Astrocyte (in vitro differentiated cells and primary cell): ENCODE measurements around the gene CYTH4. TPM values are rescaled to one million over a fixed set of nuclear protein-coding genes. Genes with fewer than 3 reads are reported as not detected.

Experiments used
- DNase-seq: peaks from one replicate; pipeline ENCODE4 v3.0.0-alpha.2; 2010; ENCODE audit warnings: low read depth
- FAIRE-seq: peaks from 2 replicates; lab custom pipeline; 2011; peaks lifted over from hg19 to GRCh38; lab: Jason Lieb, UNC
- H2AFZ ChIP-seq: 2 replicates; pipeline ENCODE4 v1.6.0; 2012; ENCODE audit warnings: low read depth, low read length, inconsistent platforms
- H3K27ac ChIP-seq: 2 replicates; pipeline ENCODE4 v1.5.1; 2011; ENCODE audit warnings: low read depth, low read length, inconsistent platforms
- H3K27me3 ChIP-seq: 2 replicates; pipeline ENCODE4 v1.6.0; 2011; ENCODE audit warnings: low read length, inconsistent platforms; ENCODE audit not compliant: insufficient read depth
- H3K36me3 ChIP-seq: 2 replicates; pipeline ENCODE4 v1.5.1; 2011; ENCODE audit warnings: low read length, inconsistent platforms; ENCODE audit not compliant: insufficient read depth
- H3K4me1 ChIP-seq: 2 replicates; pipeline ENCODE4 v1.5.1; 2011; ENCODE audit warnings: low read length, inconsistent platforms; ENCODE audit not compliant: insufficient read depth
- H3K4me2 ChIP-seq: 2 replicates; pipeline ENCODE4 v1.6.0; 2012; ENCODE audit warnings: low read length, inconsistent platforms
- H3K4me3 ChIP-seq: 2 replicates; pipeline ENCODE4 v1.5.1; 2011; ENCODE audit warnings: low read depth, mild to moderate bottlenecking, low read length, inconsistent platforms; ENCODE audit not compliant: insufficient read depth
- H3K79me2 ChIP-seq: 2 replicates; pipeline ENCODE4 v1.6.0; 2012; ENCODE audit warnings: mild to moderate bottlenecking, low read length, inconsistent platforms; ENCODE audit not compliant: insufficient read depth
- H3K9ac ChIP-seq: 2 replicates; pipeline ENCODE4 v1.6.0; 2012; ENCODE audit warnings: mild to moderate bottlenecking, low read length, inconsistent platforms
- H3K9me3 ChIP-seq: 2 replicates; pipeline ENCODE4 v1.5.1; 2012; ENCODE audit warnings: low read depth, mild to moderate bottlenecking, low read length, inconsistent platforms; ENCODE audit not compliant: insufficient read depth
- H4K20me1 ChIP-seq: 2 replicates; pipeline ENCODE4 v1.6.0; 2012; ENCODE audit warnings: low read length, inconsistent platforms; ENCODE audit not compliant: insufficient read depth
- H3K27ac Mint-ChIP-seq: one replicate; pipeline ENCODE4 v1.8.0; 2021; ENCODE audit warnings: mild to moderate bottlenecking, mixed read lengths; ENCODE audit not compliant: unreplicated experiment
- H3K27me3 Mint-ChIP-seq: one replicate; pipeline ENCODE4 v1.8.0; 2021; ENCODE audit warnings: low read depth, mixed read lengths; ENCODE audit not compliant: unreplicated experiment
- H3K36me3 Mint-ChIP-seq: one replicate; pipeline ENCODE4 v1.8.0; 2021; ENCODE audit warnings: low read depth, mixed read lengths; ENCODE audit not compliant: unreplicated experiment
- H3K4me1 Mint-ChIP-seq: one replicate; pipeline ENCODE4 v1.8.0; 2021; ENCODE audit warnings: low read depth, mixed read lengths; ENCODE audit not compliant: unreplicated experiment
- H3K4me3 Mint-ChIP-seq: one replicate; pipeline ENCODE4 v1.8.0; 2021; ENCODE audit warnings: mild to moderate bottlenecking, moderate library complexity, mixed read lengths; ENCODE audit not compliant: unreplicated experiment
- H3K9me3 Mint-ChIP-seq: one replicate; pipeline ENCODE4 v1.8.0; 2021; ENCODE audit warnings: mild to moderate bottlenecking, mixed read lengths; ENCODE audit not compliant: unreplicated experiment
- CTCF ChIP-seq: IDR thresholded peaks from 2 replicates; pipeline ENCODE4 v1.5.1; 2011; ENCODE audit warnings: low read depth, mild to moderate bottlenecking, inconsistent platforms, low read length, moderate library complexity; ENCODE audit not compliant: insufficient read depth
- EZH2 ChIP-seq: IDR thresholded peaks from 2 replicates; pipeline ENCODE4 v1.6.1; 2012; ENCODE audit warnings: mild to moderate bottlenecking, low read length, inconsistent platforms; ENCODE audit not compliant: insufficient read depth
- total RNA-seq: library from RNA; stranded (reverse); gene quantifications from 2 replicates; pipeline ENCODE4 v1.2.1, GENCODE V29; 2021

CYTH4 gene
- total RNA-seq, 1 donor from 2014 or later = not detected

- Mint-ChIP-seq H3K27me3 (peaks cover 38% of the 10 kb centered on the region), H3K27ac (no peak overlapping the region), H3K4me1 (no peaks in the 10 kb centered on the region), H3K9me3 (peaks cover 2% of the 10 kb centered on the region), H3K4me3 (no peak overlapping the region), H3K36me3 (peaks cover 8% of the 10 kb centered on the region)
- FAIRE-seq (no peak), DNase-seq (no peak)
- Histone ChIP-seq H3K27ac (no peak overlapping the region), H3K9ac (no peak overlapping the region), H3K79me2 (no peaks in the 10 kb centered on the region), H3K27me3 (no peaks in the 10 kb centered on the region), H3K4me2 (no peak overlapping the region), H2AFZ (no peak overlapping the region), H3K4me1 (no peaks in the 10 kb centered on the region), H3K4me3 (no peak overlapping the region), H4K20me1 (no peaks in the 10 kb centered on the region), H3K9me3 (peaks cover 5% of the 10 kb centered on the region), H3K36me3 (no peaks in the 10 kb centered on the region)
- TF ChIP-seq CTCF (no peak), EZH2 (no peak)
Measured at GRCh38 chr22:37292641-37293040, 10.3 kb downstream of the CYTH4 start.

GRCh38 chr22:37293172-37293571 lies 10.9 kb downstream of the CYTH4 start:
- H3K27me3 ChIP-seq = no peaks in the 10 kb centered on the region
- Mint-ChIP-seq H3K27me3 (peaks cover 43% of the 10 kb centered on the region), H3K4me3 (no peak overlapping the region), H3K9me3 (peaks cover 2% of the 10 kb centered on the region), H3K4me1 (no peaks in the 10 kb centered on the region), H3K36me3 (peaks cover 8% of the 10 kb centered on the region), H3K27ac (no peak overlapping the region)
- H3K79me2 ChIP-seq = no peaks in the 10 kb centered on the region
- no peak for DNase-seq
- no peak overlapping the region for H2AFZ ChIP-seq
- no peaks in the 10 kb centered on the region for H3K4me1 ChIP-seq
- no peak for FAIRE-seq
- TF ChIP-seq CTCF (no peak), EZH2 (no peak)
- H3K9me3 ChIP-seq = peaks cover 5% of the 10 kb centered on the region
- H3K27ac ChIP-seq = no peak overlapping the region
- no peak overlapping the region for H3K4me2 ChIP-seq
- H4K20me1 ChIP-seq = no peaks in the 10 kb centered on the region
- H3K9ac ChIP-seq = no peak overlapping the region
- H3K4me3 ChIP-seq = no peak overlapping the region
- H3K36me3 ChIP-seq = no peaks in the 10 kb centered on the region

GRCh38 chr22:37294747-37295146 lies 12.4 kb downstream of the CYTH4 start:
- H3K36me3 Mint-ChIP-seq = peaks cover 8% of the 10 kb centered on the region
- DNase-seq (no peak), FAIRE-seq (no peak)
- H3K27me3 Mint-ChIP-seq = peaks cover 36% of the 10 kb centered on the region
- peaks cover 2% of the 10 kb centered on the region for H3K9me3 Mint-ChIP-seq
- Histone ChIP-seq H3K4me2 (no peak overlapping the region), H3K4me1 (no peaks in the 10 kb centered on the region), H3K9ac (no peak overlapping the region), H4K20me1 (no peaks in the 10 kb centered on the region), H2AFZ (no peak overlapping the region), H3K36me3 (no peaks in the 10 kb centered on the region), H3K4me3 (no peak overlapping the region), H3K27me3 (no peaks in the 10 kb centered on the region), H3K27ac (no peak overlapping the region), H3K79me2 (no peaks in the 10 kb centered on the region), H3K9me3 (peaks cover 5% of the 10 kb centered on the region)
- no peaks in the 10 kb centered on the region for H3K4me1 Mint-ChIP-seq
- H3K4me3 Mint-ChIP-seq = no peak overlapping the region
- TF ChIP-seq EZH2 = no peak
- no peak for TF ChIP-seq CTCF
- H3K27ac Mint-ChIP-seq = no peak overlapping the region
